Measurements from ENCODE around the gene NECTIN4. TPM values are rescaled to one million over a fixed set of nuclear protein-coding genes. Genes with fewer than 3 reads are reported as not detected.

NECTIN4 gene
- total and polyA plus RNA-seq, 10 of the 15 experiments (the other 5 are each of a cell fraction or from before 2014, with no cell fraction given) = 2.8 to 8.7 (median 3.7) TPM

GRCh38 chr1:161131523-161132409, 42.4 kb upstream of the NECTIN4 start (continued):
- no peak for TF ChIP-seq SPI1 (IDR thresholded peaks at IDR 0.05; ENCODE audit: borderline replicate concordance, insufficient read depth, low read depth, low read length)
- TF ChIP-seq CREM (IDR thresholded peaks at IDR 0.05; ENCODE audit: low read depth) = no peak
- no peak for TF ChIP-seq REST (IDR thresholded peaks at IDR 0.05; ENCODE audit: low read depth, low read length)
- TF ChIP-seq DPF2 (IDR thresholded peaks at IDR 0.05) = no peak
- TF ChIP-seq JUND (IDR thresholded peaks at IDR 0.05; ENCODE audit: low read depth, low read length) = no peak
- TF ChIP-seq FOXK2 (IDR thresholded peaks at IDR 0.05) = no peak

GRCh38 chr1:161130266-161130665, 40.9 kb upstream of the NECTIN4 start:
- Histone ChIP-seq H3K9me3 (replicated peaks; ENCODE audit: control insufficient read depth, insufficient read depth, low read length) (no peaks in the 10 kb centered on the region), H3K36me3 (ENCODE audit: control insufficient read depth in 2 of 2, insufficient read depth in 2 of 2, low read length in 1 of 2) (peaks cover 0 to 14% of the 10 kb centered on the region in 2 experiments; a peak in 2 of 4 replicates), H3K4me2 (ENCODE audit: control insufficient read depth, insufficient read depth) (no peak overlapping the region), H4K20me1 (ENCODE audit: control insufficient read depth, insufficient read depth) (no peaks in the 10 kb centered on the region; the same call in 1 of the 2 replicates), H2AFZ (ENCODE audit: control insufficient read depth, low read depth, low read length) (no peak overlapping the region), H3K27me3 (replicated peaks in 1 of 2; ENCODE audit: control insufficient read depth in 2 of 2, insufficient read depth in 2 of 2, low read length in 1 of 2) (no peaks in the 10 kb centered on the region), H3K4me3 (peak overlapping the region; percentile 93; the same call in 1 of the 2 replicates), H3K27ac (ENCODE audit: control insufficient read depth, insufficient read depth) (no peak overlapping the region), H3K79me2 (ENCODE audit: control insufficient read depth, insufficient read depth, low read length) (peaks cover 50% of the 10 kb centered on the region), H3K4me1 (ENCODE audit: control insufficient read depth, insufficient read depth, low read length) (peaks cover 3% of the 10 kb centered on the region), H3K9ac (ENCODE audit: control insufficient read depth, insufficient read depth, low read length) (no peak overlapping the region)
- ChIA-PET SMC1A (ENCODE audit: uncharacterized antibody, unreplicated experiment) (interaction anchor here (1.2 to 1.6 kb wide), 2 partner anchors 9 to 28 kb away, joined by 3 to 4 read pairs; no protein-coding TSS in a partner anchor), RAD21 (ENCODE audit: unreplicated experiment) (no interaction called here), CTCF (interaction anchor here (0.7 to 1.8 kb wide), 3 partner anchors 11 to 252 kb away, joined by 3 to 7 read pairs (median 4); no protein-coding TSS in a partner anchor), POLR2A (interaction anchor here (0.6 to 0.7 kb wide), 2 partner anchors 27 to 36 kb away, joined by 3 read pairs; no protein-coding TSS in a partner anchor)
- no peak for DNase-seq (ENCODE audit: low read depth, low spot score)
- WGBS (ENCODE audit: insufficient coverage, insufficient replicate concordance, low lambda C conversion rate, missing lambda C conversion rate) = 100% methylated on average over 1 of the region's 1 CpG
- BruUV-seq (replicated peaks) = no TSS peak
- in situ Hi-C loops (cut with MboI) = no loop called here
- TF ChIP-seq ASH2L (IDR thresholded peaks at IDR 0.05; ENCODE audit: borderline replicate concordance, low read depth) (no peak), SP1 (IDR thresholded peaks at IDR 0.05; ENCODE audit: low read depth, low read length) (no peak), SMAD1 (IDR thresholded peaks at IDR 0.05; ENCODE audit: low read depth, partially characterized antibody) (no peak), MYC (IDR thresholded peaks at IDR 0.05; ENCODE audit: insufficient read depth, insufficient read length, insufficient replicate concordance, low read length, severe bottlenecking) (no peak), POU2F2 (IDR thresholded peaks at IDR 0.05; ENCODE audit: borderline replicate concordance, low read depth, low read length) (no peak), TAF1 (IDR thresholded peaks at IDR 0.05; ENCODE audit: borderline replicate concordance, low read depth, low read length) (no peak), YY1 (IDR thresholded peaks at IDR 0.05; ENCODE audit: low read depth, low read length) (no peak), STAT3 (IDR thresholded peaks at IDR 0.05; ENCODE audit: low read depth, low read length) (no peak), MAX (IDR thresholded peaks at IDR 0.05; ENCODE audit: low read depth, low read length) (no peak), FOXK2 (IDR thresholded peaks at IDR 0.05) (no peak), TCF12 (IDR thresholded peaks at IDR 0.05; ENCODE audit: low read depth, low read length) (no peak), RELA (IDR thresholded peaks at IDR 0.05; ENCODE audit: borderline replicate concordance, partially characterized antibody) (no peak), POLR2AphosphoS5 (IDR thresholded peaks at IDR 0.05; ENCODE audit: low read length) (no peak), KLF5 (IDR thresholded peaks at IDR 0.05; ENCODE audit: partially characterized antibody) (no peak), RAD51 (IDR thresholded peaks at IDR 0.05) (no peak), RBBP5 (conservative IDR thresholded peaks at IDR 0.05) (no peak)
- no peak for FAIRE-seq
- intact Hi-C loops (cut with micrococcal nuclease; ENCODE audit: unreplicated experiment) = no loop called here
- ATAC-seq = no peak

Measured in GM12878 (cell line).